ENCODE data around the gene LAPTM4A. TPM values are rescaled to one million over a fixed set of nuclear protein-coding genes. Genes with fewer than 3 reads are reported as not detected.

The LAPTM4A gene
- total RNA-seq, 1 experiment from 2014 or later, result 37.2 TPM

GRCh38 chr2:20042531-20042930, 8.9 kb downstream of the LAPTM4A start:
- H3K9ac ChIP-seq (ENCODE audit: low read length), result no peak overlapping the region
- DNase-seq, result no peak
- H3K9me3 ChIP-seq (ENCODE audit: low read length), result no peaks in the 10 kb centered on the region
- H3K27me3 ChIP-seq (ENCODE audit: low read length), result no peaks in the 10 kb centered on the region
- H3K36me3 ChIP-seq (ENCODE audit: insufficient read depth, low read length), result peaks cover 27% of the 10 kb centered on the region; the same call in 1 of the 2 replicates
- H3K79me2 ChIP-seq (ENCODE audit: low read length), result peaks cover 84% of the 10 kb centered on the region
- no peaks in the 10 kb centered on the region for H3K9me2 ChIP-seq (replicated peaks; ENCODE audit: insufficient read depth, low read length)
- no peak overlapping the region for H2AFZ ChIP-seq (ENCODE audit: low read length)
- no peak overlapping the region for H3K4me2 ChIP-seq (ENCODE audit: low read depth, low read length, poor library complexity, severe bottlenecking)
- peaks cover 8% of the 10 kb centered on the region; the same call in 1 of the 2 replicates for H4K20me1 ChIP-seq (ENCODE audit: insufficient read depth, low read depth, low read length)
- H3K27ac ChIP-seq (ENCODE audit: low read length), result no peak overlapping the region
- H3K4me3 ChIP-seq (ENCODE audit: low read length), result no peak overlapping the region
- peaks cover 14% of the 10 kb centered on the region for H3K4me1 ChIP-seq (ENCODE audit: low read length)

GRCh38 chr2:20040489-20041172, 10.8 kb downstream of the LAPTM4A start:
- Histone ChIP-seq H4K20me1 (ENCODE audit: insufficient read depth, low read depth, low read length) (peaks cover 8% of the 10 kb centered on the region; the same call in 1 of the 2 replicates), H3K27me3 (ENCODE audit: low read length) (no peaks in the 10 kb centered on the region), H3K4me1 (ENCODE audit: low read length) (peaks cover 14% of the 10 kb centered on the region), H3K79me2 (ENCODE audit: low read length) (peaks cover 78% of the 10 kb centered on the region), H3K36me3 (ENCODE audit: insufficient read depth, low read length) (peaks cover 37% of the 10 kb centered on the region; the same call in 1 of the 2 replicates), H3K9me3 (ENCODE audit: low read length) (no peaks in the 10 kb centered on the region), H3K4me2 (ENCODE audit: low read depth, low read length, poor library complexity, severe bottlenecking) (no peak overlapping the region), H3K9ac (ENCODE audit: low read length) (no peak overlapping the region), H3K4me3 (ENCODE audit: low read length) (no peak overlapping the region), H3K27ac (ENCODE audit: low read length) (no peak overlapping the region), H2AFZ (ENCODE audit: low read length) (no peak overlapping the region), H3K9me2 (replicated peaks; ENCODE audit: insufficient read depth, low read length) (no peaks in the 10 kb centered on the region)
- DNase-seq, result no peak

DNA sequence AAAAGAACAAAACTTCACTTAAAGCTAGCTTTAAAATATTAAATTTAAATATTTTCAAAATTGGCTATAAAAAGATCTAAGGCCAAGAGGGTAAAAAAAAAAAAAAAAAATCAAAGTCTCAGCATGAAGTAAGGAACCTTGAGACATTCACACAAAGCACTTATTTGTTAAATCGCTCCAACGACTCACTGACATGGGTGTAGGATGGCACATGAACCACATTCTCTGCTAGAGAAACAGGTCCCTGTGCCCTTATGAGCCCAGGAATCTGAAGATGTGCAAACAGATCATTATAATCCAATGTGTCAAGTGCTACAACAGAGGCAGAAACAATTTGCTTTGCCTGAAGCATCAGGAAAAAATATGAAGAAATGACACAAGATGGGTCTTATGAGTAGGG, 13.8 kb downstream of the LAPTM4A start:
- Histone ChIP-seq H3K4me2 (ENCODE audit: low read depth, low read length, poor library complexity, severe bottlenecking) (no peak overlapping the region), H3K9me2 (replicated peaks; ENCODE audit: insufficient read depth, low read length) (no peaks in the 10 kb centered on the region), H4K20me1 (ENCODE audit: insufficient read depth, low read depth, low read length) (no peaks in the 10 kb centered on the region), H3K36me3 (ENCODE audit: insufficient read depth, low read length) (peaks cover 57% of the 10 kb centered on the region), H3K9me3 (ENCODE audit: low read length) (no peaks in the 10 kb centered on the region), H3K27me3 (ENCODE audit: low read length) (no peaks in the 10 kb centered on the region), H3K4me1 (ENCODE audit: low read length) (peaks cover 15% of the 10 kb centered on the region), H3K79me2 (ENCODE audit: low read length) (peaks cover 48% of the 10 kb centered on the region), H2AFZ (ENCODE audit: low read length) (no peak overlapping the region), H3K9ac (ENCODE audit: low read length) (no peak overlapping the region), H3K27ac (ENCODE audit: low read length) (no peak overlapping the region), H3K4me3 (ENCODE audit: low read length) (no peak overlapping the region)
- no peak for DNase-seq

- Histone ChIP-seq H3K4me2 (ENCODE audit: low read depth, low read length, poor library complexity, severe bottlenecking) (no peak overlapping the region), H3K79me2 (ENCODE audit: low read length) (peaks cover 33% of the 10 kb centered on the region), H3K27ac (ENCODE audit: low read length) (no peak overlapping the region), H2AFZ (ENCODE audit: low read length) (no peak overlapping the region), H4K20me1 (ENCODE audit: insufficient read depth, low read depth, low read length) (no peaks in the 10 kb centered on the region), H3K36me3 (ENCODE audit: insufficient read depth, low read length) (peaks cover 65% of the 10 kb centered on the region), H3K27me3 (ENCODE audit: low read length) (no peaks in the 10 kb centered on the region), H3K9me2 (replicated peaks; ENCODE audit: insufficient read depth, low read length) (no peaks in the 10 kb centered on the region), H3K4me1 (ENCODE audit: low read length) (peaks cover 21% of the 10 kb centered on the region), H3K4me3 (ENCODE audit: low read length) (no peak overlapping the region), H3K9ac (ENCODE audit: low read length) (no peak overlapping the region), H3K9me3 (ENCODE audit: low read length) (no peaks in the 10 kb centered on the region)
- DNase-seq, result no peak
These were observed 15.3 kb downstream of the LAPTM4A start for GRCh38 chr2:20035955-20036666.

GRCh38 chr2:20034821-20035220, 16.6 kb downstream of the LAPTM4A start:
- no peak for DNase-seq
- H3K36me3 ChIP-seq (ENCODE audit: insufficient read depth, low read length), result peaks cover 66% of the 10 kb centered on the region
- no peaks in the 10 kb centered on the region for H3K9me3 ChIP-seq (ENCODE audit: low read length)
- H3K79me2 ChIP-seq (ENCODE audit: low read length), result peaks cover 22% of the 10 kb centered on the region
- H3K4me3 ChIP-seq (ENCODE audit: low read length), result no peak overlapping the region
- H3K27ac ChIP-seq (ENCODE audit: low read length), result no peak overlapping the region
- H4K20me1 ChIP-seq (ENCODE audit: insufficient read depth, low read depth, low read length), result no peaks in the 10 kb centered on the region
- no peaks in the 10 kb centered on the region for H3K9me2 ChIP-seq (replicated peaks; ENCODE audit: insufficient read depth, low read length)
- H3K4me2 ChIP-seq (ENCODE audit: low read depth, low read length, poor library complexity, severe bottlenecking), result no peak overlapping the region
- H2AFZ ChIP-seq (ENCODE audit: low read length), result no peak overlapping the region
- H3K27me3 ChIP-seq (ENCODE audit: low read length), result no peaks in the 10 kb centered on the region
- H3K9ac ChIP-seq (ENCODE audit: low read length), result no peak overlapping the region
- H3K4me1 ChIP-seq (ENCODE audit: low read length), result peaks cover 21% of the 10 kb centered on the region

GRCh38 chr2:20034218-20034617, 17.2 kb downstream of the LAPTM4A start:
- Histone ChIP-seq H2AFZ (ENCODE audit: low read length) (no peak overlapping the region), H3K9me2 (replicated peaks; ENCODE audit: insufficient read depth, low read length) (no peaks in the 10 kb centered on the region), H3K4me1 (ENCODE audit: low read length) (peaks cover 21% of the 10 kb centered on the region), H3K9ac (ENCODE audit: low read length) (no peak overlapping the region), H3K27me3 (ENCODE audit: low read length) (no peaks in the 10 kb centered on the region), H3K4me3 (ENCODE audit: low read length) (no peak overlapping the region), H3K4me2 (ENCODE audit: low read depth, low read length, poor library complexity, severe bottlenecking) (no peak overlapping the region), H3K27ac (ENCODE audit: low read length) (no peak overlapping the region), H3K9me3 (ENCODE audit: low read length) (no peaks in the 10 kb centered on the region), H3K36me3 (ENCODE audit: insufficient read depth, low read length) (peaks cover 69% of the 10 kb centered on the region), H4K20me1 (ENCODE audit: insufficient read depth, low read depth, low read length) (no peaks in the 10 kb centered on the region), H3K79me2 (ENCODE audit: low read length) (peaks cover 19% of the 10 kb centered on the region)
- DNase-seq, result no peak

GRCh38 chr2:20033322-20033721, 18.1 kb downstream of the LAPTM4A start:
- DNase-seq, result no peak
- Histone ChIP-seq H3K4me3 (ENCODE audit: low read length) (no peak overlapping the region), H3K9me2 (replicated peaks; ENCODE audit: insufficient read depth, low read length) (no peaks in the 10 kb centered on the region), H3K9ac (ENCODE audit: low read length) (no peak overlapping the region), H2AFZ (ENCODE audit: low read length) (no peak overlapping the region), H3K9me3 (ENCODE audit: low read length) (no peaks in the 10 kb centered on the region), H3K27ac (ENCODE audit: low read length) (no peak overlapping the region), H3K4me1 (ENCODE audit: low read length) (peaks cover 14% of the 10 kb centered on the region), H3K79me2 (ENCODE audit: low read length) (peaks cover 15% of the 10 kb centered on the region; the same call in 1 of the 2 replicates), H3K4me2 (ENCODE audit: low read depth, low read length, poor library complexity, severe bottlenecking) (no peak overlapping the region), H3K36me3 (ENCODE audit: insufficient read depth, low read length) (peaks cover 74% of the 10 kb centered on the region), H4K20me1 (ENCODE audit: insufficient read depth, low read depth, low read length) (no peaks in the 10 kb centered on the region), H3K27me3 (ENCODE audit: low read length) (no peaks in the 10 kb centered on the region)

- H3K36me3 ChIP-seq (ENCODE audit: insufficient read depth, low read length), result peaks cover 67% of the 10 kb centered on the region
- no peak overlapping the region for H3K9ac ChIP-seq (ENCODE audit: low read length)
- no peaks in the 10 kb centered on the region for H3K79me2 ChIP-seq (ENCODE audit: low read length)
- no peaks in the 10 kb centered on the region for H3K27me3 ChIP-seq (ENCODE audit: low read length)
- 0 out of 2 replicates have a peak, but pooled peaks cover 7% of the 10 kb centered on the region for H3K4me1 ChIP-seq (ENCODE audit: low read length)
- no peak overlapping the region for H3K27ac ChIP-seq (ENCODE audit: low read length)
- no peaks in the 10 kb centered on the region for H3K9me3 ChIP-seq (ENCODE audit: low read length)
- no peak overlapping the region for H2AFZ ChIP-seq (ENCODE audit: low read length)
- no peak for DNase-seq
- no peak overlapping the region for H3K4me3 ChIP-seq (ENCODE audit: low read length)
- no peaks in the 10 kb centered on the region for H3K9me2 ChIP-seq (replicated peaks; ENCODE audit: insufficient read depth, low read length)
- H3K4me2 ChIP-seq (ENCODE audit: low read depth, low read length, poor library complexity, severe bottlenecking), result no peak overlapping the region
- H4K20me1 ChIP-seq (ENCODE audit: insufficient read depth, low read depth, low read length), result no peaks in the 10 kb centered on the region
These were observed 21.2 kb downstream of the LAPTM4A start for GRCh38 chr2:20030224-20030623.

Data from Karpas-422 (cell line).